Spleen (tissue), 11 donors: Measurements from ENCODE around the gene TTC9. TPM values are rescaled to one million over a fixed set of nuclear protein-coding genes. Genes with fewer than 3 reads are reported as not detected.

Source experiments
- DNase-seq: peaks from one replicate; pipeline ENCODE4 v3.0.0-alpha.2; 2020
- H3K27ac ChIP-seq, 8 donors: fragments of 200-600 bp; sonication (generic) in 7 of 8; 1 replicate in 4 of 8; 2 replicates in 4 of 8; pipeline versions ENCODE4 v1.5.0 to v1.8.0; 2016 to 2021; ENCODE audit warnings: inconsistent platforms in 4 of 8, mild to moderate bottlenecking in 4 of 8, moderate library complexity in 1 of 8
- H3K27me3 ChIP-seq, 7 donors: fragments of 200-600 bp; sonication (generic) in 6 of 7; replicated peaks in 1 of 7; 1 replicate in 4 of 7; 2 replicates in 3 of 7; pipeline versions ENCODE4 v1.5.0 to v1.8.0; 2016 to 2021; ENCODE audit warnings: inconsistent platforms in 3 of 7, mild to moderate bottlenecking in 1 of 7
- H3K36me3 ChIP-seq, 6 donors: fragments of 200-600 bp; sonication (generic) in 5 of 6; 1 replicate in 4 of 6; 2 replicates in 2 of 6; pipeline versions ENCODE4 v1.5.0 to v1.8.0; 2016 to 2021; ENCODE audit warnings: inconsistent platforms in 2 of 6
- H3K4me1 ChIP-seq, 6 donors: fragments of 200-600 bp; sonication (generic) in 5 of 6; 1 replicate in 3 of 6; 2 replicates in 3 of 6; pipeline versions ENCODE4 v1.5.0 to v1.8.0; 2016 to 2021; ENCODE audit warnings: inconsistent platforms in 3 of 6
- H3K4me3 ChIP-seq, 8 donors: fragments of 200-600 bp; sonication (generic) in 7 of 8; 1 replicate in 4 of 8; 2 replicates in 4 of 8; pipeline versions ENCODE4 v1.5.0 to v1.8.0; 2016 to 2021; ENCODE audit warnings: inconsistent platforms in 4 of 8, mild to moderate bottlenecking in 4 of 8, moderate library complexity in 2 of 8
- H3K9me3 ChIP-seq, 8 donors: fragments of 200-600 bp; sonication (generic) in 7 of 8; 1 replicate in 4 of 8; 2 replicates in 4 of 8; pipeline versions ENCODE4 v1.5.0 to v1.8.0; 2016 to 2021; ENCODE audit warnings: inconsistent platforms in 4 of 8
- CTCF ChIP-seq, 11 experiments: fragments of 200-600 bp in 7 of 11; fragments of 450-650 bp in 4 of 11; sonication (generic) in 4 of 11; IDR thresholded peaks in 8 of 11; conservative IDR thresholded peaks in 3 of 11; 1 replicate in 7 of 11; 2 replicates in 4 of 11; pipeline versions ENCODE4 v1.4.0 to v1.8.0; 2016 to 2021; ENCODE audit warnings: antibody characterized with exemption in 11 of 11, inconsistent platforms in 4 of 11, mild to moderate bottlenecking in 1 of 11
- POLR2A ChIP-seq, 3 donors: fragments of 450-650 bp; IDR thresholded peaks; one replicate each; pipeline ENCODE4 v1.5.1; 2017; ENCODE audit warnings: antibody characterized with exemption in 3 of 3, mild to moderate bottlenecking in 1 of 3
- POLR2AphosphoS5 ChIP-seq, 3 donors: sonication (generic); formaldehyde crosslinking; IDR thresholded peaks; one replicate each; pipeline ENCODE4 v1.5.1; 2017; ENCODE audit warnings: antibody characterized with exemption in 3 of 3
- WGBS, 5 donors: extraction: QIAGEN DNeasy Blood & Tissue Kit in 3 of 5; methylation state at CpG; one replicate each; pipeline versions ENCODE4 v1.1.5 to v1.1.7; 2013 to 2018; 5-methylcytosine and 5-hydroxymethylcytosine counted together
- intact Hi-C: fragments of 100-400 bp; cut with DNase I; formaldehyde crosslinking; loops from one replicate; pipeline ENCODE4 v1.15.0; 2023; ENCODE audit warnings: low total_unique reads
- polyA plus RNA-seq, 3 donors: library from polyadenylated mRNA; stranded (reverse); fragments of 200-250 nt; gene quantifications; one replicate each; pipeline ENCODE4 v1.2.1, GENCODE V29; 2013
- total RNA-seq, 7 donors: library from RNA; depleted of rRNA in 3 of 7; stranded (reverse); fragments of >200 nt in 3 of 7; fragmentation: NEBNext Ultra II Directional in 4 of 7; extraction: Animal tissue kit (Norgen Biotek cat#: 25700) in 4 of 7; gene quantifications; one replicate each; pipeline versions ENCODE4 v1.1.0 to v1.2.1, GENCODE V29; 2016 to 2021
- donor health status: healthy with polysubstance abuse.
- donor health status: DM: no; HTN: no; CAD: no; lungs with moderate emphysema.
- donor health status: DM: no; HTN: no; CAD: no.
- donor health status: Bipolar disorder and iron deficiency.
- donor health status: healthy.
- donor health status: DM: no; HTN: no; CAD: no.
- donor health status: DM: yes; HTN: yes; CAD: no.

Gene TTC9
- total and polyA plus RNA-seq, 10 donors, result 4.6 to 13.2 (median 8.6) TPM

GRCh38 chr14:70707138-70708038 is 65.7 kb downstream of the TTC9 start:
- H3K27ac ChIP-seq, result no peak overlapping the region
- WGBS, 5 donors, result 68 to 80% (median 73%) methylated on average over 6 of the region's 6 CpGs
- intact Hi-C loops, result no loop called here
- H3K4me1 ChIP-seq, result peaks cover 0 to 6% (median 0%) of the 10 kb centered on the region in 6 donors
- TF ChIP-seq POLR2AphosphoS5 (IDR thresholded peaks at IDR 0.05), result no peak
- no peak for TF ChIP-seq POLR2A (IDR thresholded peaks at IDR 0.05)
- TF ChIP-seq CTCF (IDR thresholded peaks at IDR 0.05 in 8 of 11, conservative IDR thresholded peaks at IDR 0.05 in 3 of 11), result no peak
- H3K27me3 ChIP-seq, result no peaks in the 10 kb centered on the region
- no peak overlapping the region for H3K4me3 ChIP-seq
- no peaks in the 10 kb centered on the region for H3K36me3 ChIP-seq
- no peaks in the 10 kb centered on the region for H3K9me3 ChIP-seq
- DNase-seq, result no peak

- Histone ChIP-seq H3K27me3 (no peaks in the 10 kb centered on the region), H3K27ac (no peak overlapping the region), H3K36me3 (no peaks in the 10 kb centered on the region), H3K9me3 (no peaks in the 10 kb centered on the region), H3K4me1 (peaks cover 0 to 17% (median 10%) of the 10 kb centered on the region in 6 donors), H3K4me3 (no peak overlapping the region)
- intact Hi-C loops, result no loop called here
- DNase-seq, result no peak
- 86 to 93% (median 92%) methylated on average over 15 of the region's 15 CpGs for WGBS, 5 donors
- no peak for TF ChIP-seq POLR2A (IDR thresholded peaks at IDR 0.05)
Measured at GRCh38 chr14:70708717-70709570, 67.2 kb downstream of the TTC9 start.

- 77 to 89% (median 82%) methylated on average over 8 of the region's 8 CpGs for WGBS, 5 donors
- no peaks in the 10 kb centered on the region for H3K27me3 ChIP-seq
- no peak overlapping the region for H3K27ac ChIP-seq
- peaks cover 0 to 23% (median 14%) of the 10 kb centered on the region in 6 donors for H3K4me1 ChIP-seq
- H3K36me3 ChIP-seq, result no peaks in the 10 kb centered on the region
- intact Hi-C loops, result loop anchor here (5.0 kb wide), 1 partner anchor 88 kb away; no protein-coding TSS in a partner anchor
- no peak for TF ChIP-seq POLR2AphosphoS5 (IDR thresholded peaks at IDR 0.05)
- no peak for TF ChIP-seq CTCF (IDR thresholded peaks at IDR 0.05 in 8 of 11, conservative IDR thresholded peaks at IDR 0.05 in 3 of 11)
- no peak for TF ChIP-seq POLR2A (IDR thresholded peaks at IDR 0.05)
- no peak for DNase-seq
- H3K9me3 ChIP-seq, result no peaks in the 10 kb centered on the region
- no peak overlapping the region for H3K4me3 ChIP-seq
Measured at GRCh38 chr14:70709726-70710382, 68.1 kb downstream of the TTC9 start.

- DNase-seq, result no peak
- intact Hi-C loops, result loop anchor here (5.0 kb wide), 1 partner anchor 89 kb away; no protein-coding TSS in a partner anchor
Measured at GRCh38 chr14:70711451-70711850, 69.7 kb downstream of the TTC9 start.

More at GRCh38 chr14:70711451-70711850, 69.7 kb downstream of the TTC9 start:
- no peak for TF ChIP-seq POLR2A (IDR thresholded peaks at IDR 0.05)
- no peak for TF ChIP-seq POLR2AphosphoS5 (IDR thresholded peaks at IDR 0.05)
- no peaks in the 10 kb centered on the region for H3K36me3 ChIP-seq
- H3K27me3 ChIP-seq, result no peaks in the 10 kb centered on the region
- H3K4me3 ChIP-seq, result no peak overlapping the region
- no peak overlapping the region for H3K27ac ChIP-seq
- 91 to 100% (median 97%) methylated on average over 1 of the region's 1 CpG for WGBS, 5 donors
- no peaks in the 10 kb centered on the region for H3K9me3 ChIP-seq
- peaks cover 0 to 23% (median 14%) of the 10 kb centered on the region in 6 donors for H3K4me1 ChIP-seq
